Activated effector memory CD4-positive, alpha-beta T cell treated with anti-CD3 and anti-CD28 coated beads, Interleukin-2, amount 50 U/mL, for 16 hours (primary cell): ENCODE results near the gene ZAP70.
A peak's percentile ranks its signal among the peaks of the same experiment; 100 is the strongest.
"Not testable (repeated sequence)": the region's sequence is repeated elsewhere in the genome, so short reads cannot be mapped to it uniquely, and the experiment has no call there.

Experiments
- DNase-seq: peaks from one replicate; pipeline ENCODE4 v3.0.0-alpha.2; 2020

Gene ZAP70

GRCh38 chr2:97713296-97714083, at the start of gene ZAP70:
TSS of gene ZAP70 (plus strand) at chr2:97713576. CDS start at chr2:97724037, 10,461 bp downstream.
- peak; percentile 86 for DNase-seq

GRCh38 chr2:97663626-97663961, 49.8 kb upstream of the ZAP70 start:
- no peak for DNase-seq

- peak; percentile 99 for DNase-seq
Measured at GRCh38 chr2:97663962-97664635, 49.3 kb upstream of the ZAP70 start, which contains the start of gene ACTR1B. TSS of gene ACTR1B (minus strand) at chr2:97664044. CDS start at chr2:97663890, 154 bp downstream.

- no peak for DNase-seq
Measured at GRCh38 chr2:97664636-97664970, 48.8 kb upstream of the ZAP70 start.

- DNase-seq = no peak
Measured at GRCh38 chr2:97669448-97669847, 43.9 kb upstream of the ZAP70 start, which contains the start of gene C2orf92. TSS of gene C2orf92 (plus strand) at chr2:97669713. CDS start at chr2:97669789, 76 bp downstream.

GRCh38 chr2:97670471-97670870, 42.9 kb upstream of the ZAP70 start:
- DNase-seq = no peak

GRCh38 chr2:97671526-97671925, 41.9 kb upstream of the ZAP70 start:
- no peak for DNase-seq

GRCh38 chr2:97672606-97673140, 40.7 kb upstream of the ZAP70 start:
- not testable (repeated sequence) for DNase-seq

GRCh38 chr2:97673182-97673914, 40.0 kb upstream of the ZAP70 start:
- no peak for DNase-seq

- DNase-seq = no peak
Measured at GRCh38 chr2:97673915-97674283, 39.5 kb upstream of the ZAP70 start.

GRCh38 chr2:97675430-97676113, 37.8 kb upstream of the ZAP70 start:
- no peak for DNase-seq

- DNase-seq = no peak
Measured at GRCh38 chr2:97676620-97677019, 36.8 kb upstream of the ZAP70 start.

GRCh38 chr2:97677480-97677879, 35.9 kb upstream of the ZAP70 start:
- DNase-seq = no peak

- DNase-seq = no peak
Measured at GRCh38 chr2:97678298-97678697, 35.1 kb upstream of the ZAP70 start.

- not testable (repeated sequence) for DNase-seq
Measured at GRCh38 chr2:97687235-97687634, 26.1 kb upstream of the ZAP70 start.

GRCh38 chr2:97688062-97688827, 25.1 kb upstream of the ZAP70 start:
- no peak for DNase-seq

GRCh38 chr2:97691166-97691565, 22.2 kb upstream of the ZAP70 start:
- DNase-seq = no peak

- no peak for DNase-seq
Measured at GRCh38 chr2:97693476-97693875, 19.9 kb upstream of the ZAP70 start.

GRCh38 chr2:97695744-97696143, 17.6 kb upstream of the ZAP70 start:
- no peak for DNase-seq

- DNase-seq = peak; percentile 97
Measured at GRCh38 chr2:97697252-97698235, 15.8 kb upstream of the ZAP70 start.

GRCh38 chr2:97698530-97698929, 14.8 kb upstream of the ZAP70 start:
- DNase-seq = no peak
